ENCODE data around the gene RAB17.

Gene RAB17

GRCh38 chr2:237564526-237565131 is 25.9 kb downstream of the RAB17 start:
- no peak for DNase-seq (ENCODE audit: low read depth, low spot score)

DNA sequence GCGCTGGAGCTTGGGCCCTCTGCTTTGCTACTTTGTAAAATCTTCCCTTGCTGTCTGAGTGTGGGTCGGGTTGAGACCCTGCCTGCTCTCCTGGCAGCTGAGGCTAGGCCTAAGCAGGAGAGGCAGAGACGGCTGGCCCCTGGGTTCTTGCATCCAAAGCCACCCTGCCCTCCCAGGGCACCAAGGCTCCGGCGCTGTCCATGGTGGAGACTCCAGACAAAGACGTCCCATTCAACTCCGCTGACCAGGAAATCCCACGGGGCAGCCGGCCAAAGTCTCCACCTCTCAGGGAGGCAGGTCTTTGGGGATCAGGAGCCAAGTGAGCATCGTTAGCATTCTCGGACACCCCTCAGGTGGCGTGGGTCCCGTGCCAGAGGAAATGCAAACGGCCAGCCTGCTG is 26.7 kb downstream of the RAB17 start:
- DNase-seq (ENCODE audit: low read depth, low spot score) = peak; percentile 35

DNA sequence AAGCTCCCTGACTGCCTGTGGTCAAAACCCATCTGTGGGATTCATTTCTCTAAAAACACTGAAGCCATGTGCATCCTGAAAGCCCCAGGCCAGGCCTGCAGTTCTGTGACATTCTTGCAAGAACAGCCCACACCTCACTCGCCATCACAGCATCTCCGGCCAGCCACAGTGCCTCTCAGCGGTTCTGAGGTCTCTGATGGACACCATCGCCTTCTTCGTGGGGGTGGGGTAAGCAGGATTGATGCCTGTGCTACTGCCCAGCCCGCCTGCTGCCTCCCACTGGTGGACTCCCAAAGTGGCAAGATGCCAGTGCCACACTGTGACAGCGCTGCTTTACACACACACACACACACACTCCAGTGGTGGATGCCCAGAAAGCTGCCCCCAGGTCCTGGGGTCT is 29.3 kb downstream of the RAB17 start:
- DNase-seq (ENCODE audit: low read depth, low spot score) = no peak

DNA sequence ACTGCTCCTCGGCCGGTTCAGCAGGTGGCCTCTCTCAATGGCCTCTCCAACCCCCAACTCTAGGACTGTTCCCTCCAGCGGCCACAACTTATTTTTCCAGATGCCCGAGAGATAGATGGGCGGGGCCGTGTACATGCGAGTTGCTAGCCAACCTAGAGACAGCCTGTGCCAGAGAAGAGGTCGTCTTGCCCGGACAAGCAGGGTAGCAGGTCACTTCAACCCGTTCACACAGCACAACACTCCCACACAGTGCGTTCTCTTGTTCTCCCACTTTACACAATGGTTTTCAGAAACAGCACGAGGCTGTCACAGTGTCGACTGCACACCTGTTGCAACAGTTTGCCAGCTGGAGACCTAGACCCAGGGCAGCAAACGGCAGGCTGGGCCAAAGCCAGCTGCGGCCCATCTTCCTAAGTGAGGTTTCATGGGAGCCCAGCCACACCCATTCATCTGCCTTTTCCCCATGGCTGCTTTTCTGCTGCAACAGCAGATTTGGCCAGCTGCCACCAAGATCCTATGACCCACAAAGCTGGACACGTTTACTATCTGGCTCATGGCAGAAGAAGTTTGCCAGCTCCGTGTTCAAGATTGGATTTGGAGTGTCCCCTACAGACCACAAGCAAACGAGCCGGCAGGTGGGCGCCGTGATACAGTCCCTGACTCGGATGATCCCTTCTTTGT is 31.4 kb downstream of the RAB17 start:
- no peak for DNase-seq (ENCODE audit: low read depth, low spot score)

- no peak for DNase-seq (ENCODE audit: low read depth, low spot score)
Observed at GRCh38 chr2:237557633-237558015, 32.9 kb downstream of the RAB17 start.

GRCh38 chr2:237556773-237557632 is 33.5 kb downstream of the RAB17 start:
- no peak for DNase-seq (ENCODE audit: low read depth, low spot score)

DNA sequence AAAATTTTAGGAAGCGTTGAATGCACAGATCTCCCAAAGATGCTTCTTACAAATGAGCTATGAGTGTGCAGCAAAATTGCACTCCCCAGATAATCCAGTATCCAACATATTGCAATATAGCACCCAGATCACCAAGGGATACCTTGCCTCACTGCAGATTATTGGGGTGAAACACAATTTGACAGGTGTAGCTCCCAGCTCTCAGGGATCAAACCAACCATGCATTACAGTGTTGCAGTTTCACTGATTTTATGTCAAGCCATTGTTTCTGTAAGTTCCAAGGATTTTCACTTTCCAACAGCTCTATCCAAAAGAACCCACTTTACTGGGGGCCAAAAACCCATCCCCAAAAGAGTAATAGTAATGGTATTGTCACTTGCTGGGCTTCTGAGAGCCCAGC is 35.0 kb downstream of the RAB17 start:
- DNase-seq (ENCODE audit: low read depth, low spot score) = no peak

DNA sequence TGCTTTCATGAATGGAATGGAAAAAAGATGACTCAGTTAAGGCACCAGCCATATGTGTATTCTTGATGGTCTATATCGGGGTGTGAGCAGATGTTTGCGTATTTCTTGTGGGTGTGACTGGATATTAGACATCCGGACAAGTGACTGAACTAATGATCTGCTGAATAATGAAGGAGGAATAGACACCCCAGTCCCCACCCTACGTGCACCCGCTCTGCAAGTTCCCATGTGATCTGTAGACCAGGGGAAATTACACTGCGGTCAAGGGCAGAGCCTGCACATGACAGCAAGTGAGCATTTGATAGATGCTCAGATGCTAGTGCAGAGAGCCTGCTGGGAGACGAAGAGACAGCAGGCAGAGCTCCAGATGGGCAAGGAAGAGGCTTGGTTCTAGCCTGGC is 36.6 kb downstream of the RAB17 start:
- DNase-seq (ENCODE audit: low read depth, low spot score) = no peak

DNA sequence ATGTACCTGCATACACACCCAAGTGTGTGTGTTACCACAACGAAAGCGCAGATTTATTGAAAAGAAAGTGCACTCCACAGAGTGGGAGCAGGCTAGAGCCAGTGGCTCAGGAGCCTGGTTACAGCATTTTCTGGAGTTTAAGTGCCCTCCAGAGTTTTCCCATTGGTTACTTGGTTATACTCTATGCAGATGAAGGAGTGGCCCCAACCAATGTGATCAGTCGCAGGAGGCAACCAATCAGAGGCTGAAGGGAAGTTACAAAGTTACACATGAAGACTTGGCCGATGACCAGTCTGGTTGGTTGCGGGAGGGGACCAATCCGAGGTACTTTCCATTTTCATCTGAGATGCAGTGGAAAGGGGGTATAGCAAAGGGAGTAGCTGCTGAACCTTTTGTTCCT is 37.6 kb downstream of the RAB17 start:
- no peak for DNase-seq (ENCODE audit: low read depth, low spot score)

- no peak for DNase-seq (ENCODE audit: low read depth, low spot score)
Observed at GRCh38 chr2:237551071-237551574, 39.4 kb downstream of the RAB17 start.

DNA sequence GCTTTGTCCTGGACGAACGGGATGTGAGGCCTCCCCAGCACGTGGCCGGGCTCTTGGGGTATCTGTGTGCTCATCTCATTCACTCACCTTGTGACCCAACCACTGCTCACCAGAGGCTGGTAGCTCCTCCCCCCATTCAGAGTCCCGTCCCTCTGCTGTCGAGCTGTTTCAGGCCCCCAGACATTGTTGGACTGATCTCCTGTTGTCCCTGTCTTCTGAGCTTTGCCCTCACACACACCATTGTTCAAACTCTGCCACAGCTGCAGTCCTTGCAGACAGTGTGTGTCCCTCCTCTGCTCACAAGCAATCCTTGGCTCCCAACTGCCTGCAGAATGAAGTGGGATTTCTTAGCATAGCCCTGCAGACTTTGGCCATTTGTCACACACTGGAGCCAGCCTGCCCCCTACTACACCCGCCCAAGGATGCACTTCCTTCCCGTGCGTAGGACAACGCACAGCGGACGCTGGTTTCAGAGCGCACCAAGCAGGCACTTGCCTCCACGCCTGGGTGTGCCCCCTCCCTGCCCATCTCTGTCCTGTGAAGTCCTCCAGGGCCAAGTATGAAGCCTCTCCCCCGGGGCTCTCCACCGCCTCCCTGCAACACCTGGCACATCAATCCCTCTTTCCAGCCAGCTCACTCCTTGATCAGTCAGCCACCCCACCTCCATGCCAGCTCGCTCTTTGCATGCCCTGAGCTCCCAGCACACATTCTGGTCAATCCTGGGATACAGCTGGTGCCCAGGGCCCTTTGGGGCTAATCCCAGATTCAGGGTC is 40.7 kb downstream of the RAB17 start:
- DNase-seq (ENCODE audit: low read depth, low spot score) = no peak

DNA sequence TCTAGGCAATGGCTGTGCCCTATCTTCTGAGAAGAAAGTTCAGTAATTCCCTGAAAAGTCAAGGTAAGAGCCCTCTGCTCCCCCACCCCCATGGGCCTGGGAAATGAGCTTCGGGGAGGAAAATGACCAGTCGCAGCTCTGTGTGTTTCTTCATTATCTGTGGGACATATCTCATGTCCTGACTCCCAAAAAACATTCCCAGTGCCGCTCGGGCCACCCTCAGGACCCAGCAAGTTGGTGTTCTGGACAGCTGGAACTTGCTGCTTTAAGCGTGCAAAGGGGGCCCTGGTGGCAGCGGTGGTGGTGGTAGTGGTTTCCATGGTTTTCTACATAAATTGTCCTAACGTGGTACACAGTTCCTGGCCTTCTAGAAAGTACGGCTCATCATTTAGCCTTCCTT is 41.3 kb downstream of the RAB17 start:
- DNase-seq (ENCODE audit: low read depth, low spot score) = no peak

DNA sequence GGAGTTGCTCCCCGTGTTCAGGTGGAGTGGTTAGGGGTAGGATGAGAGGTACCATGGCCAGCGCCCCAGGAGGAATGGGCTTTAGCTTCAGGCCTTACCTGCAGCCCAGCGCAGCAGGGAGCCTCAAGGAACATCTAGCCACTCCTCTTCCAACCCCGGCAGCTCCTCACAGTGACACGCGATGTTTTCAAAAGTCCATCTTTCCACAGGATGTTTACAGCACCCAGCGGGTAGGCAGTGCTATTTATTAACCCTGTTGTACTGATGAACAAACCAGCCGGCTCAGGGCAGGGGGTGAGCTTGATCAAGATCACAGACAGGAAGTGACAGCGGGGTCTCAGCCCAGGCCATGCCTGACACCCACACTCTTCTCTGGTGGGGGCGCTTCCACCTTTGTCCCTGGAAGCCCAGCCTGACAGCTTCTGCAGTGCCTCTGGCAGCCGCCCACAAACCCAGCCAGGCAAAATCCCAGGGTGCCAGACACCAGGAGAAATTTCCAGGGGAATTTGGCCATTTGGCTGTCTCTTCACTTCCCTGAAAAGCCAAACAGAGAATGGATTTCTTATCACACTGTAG is 42.6 kb downstream of the RAB17 start:
- DNase-seq (ENCODE audit: low read depth, low spot score) = no peak

DNA sequence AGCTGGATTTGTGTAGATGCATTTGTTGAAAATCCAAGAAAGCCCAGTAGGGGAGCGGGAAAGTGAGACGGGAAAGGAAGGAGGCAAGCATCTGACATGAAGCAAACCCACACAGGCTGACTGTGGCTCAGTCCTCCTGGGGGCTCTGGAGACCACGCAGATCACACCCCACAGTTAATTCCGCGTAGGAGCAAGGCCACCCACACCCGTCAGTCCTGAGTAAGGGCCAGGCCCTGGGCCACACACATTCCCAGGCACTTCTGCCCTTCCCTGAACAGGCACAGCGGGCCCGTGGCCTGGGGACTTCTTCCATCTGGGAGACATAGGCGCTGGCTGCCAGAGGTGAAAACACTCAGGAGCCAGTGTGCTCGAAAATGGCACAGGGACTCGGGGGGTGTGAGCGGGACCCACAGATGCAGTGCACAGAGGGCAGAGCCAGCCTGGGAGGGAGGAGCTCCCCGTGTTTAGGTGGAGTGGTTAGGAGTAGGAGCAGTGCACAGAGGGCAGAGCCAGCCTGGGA is 43.6 kb downstream of the RAB17 start:
- DNase-seq (ENCODE audit: low read depth, low spot score) = no peak

DNA sequence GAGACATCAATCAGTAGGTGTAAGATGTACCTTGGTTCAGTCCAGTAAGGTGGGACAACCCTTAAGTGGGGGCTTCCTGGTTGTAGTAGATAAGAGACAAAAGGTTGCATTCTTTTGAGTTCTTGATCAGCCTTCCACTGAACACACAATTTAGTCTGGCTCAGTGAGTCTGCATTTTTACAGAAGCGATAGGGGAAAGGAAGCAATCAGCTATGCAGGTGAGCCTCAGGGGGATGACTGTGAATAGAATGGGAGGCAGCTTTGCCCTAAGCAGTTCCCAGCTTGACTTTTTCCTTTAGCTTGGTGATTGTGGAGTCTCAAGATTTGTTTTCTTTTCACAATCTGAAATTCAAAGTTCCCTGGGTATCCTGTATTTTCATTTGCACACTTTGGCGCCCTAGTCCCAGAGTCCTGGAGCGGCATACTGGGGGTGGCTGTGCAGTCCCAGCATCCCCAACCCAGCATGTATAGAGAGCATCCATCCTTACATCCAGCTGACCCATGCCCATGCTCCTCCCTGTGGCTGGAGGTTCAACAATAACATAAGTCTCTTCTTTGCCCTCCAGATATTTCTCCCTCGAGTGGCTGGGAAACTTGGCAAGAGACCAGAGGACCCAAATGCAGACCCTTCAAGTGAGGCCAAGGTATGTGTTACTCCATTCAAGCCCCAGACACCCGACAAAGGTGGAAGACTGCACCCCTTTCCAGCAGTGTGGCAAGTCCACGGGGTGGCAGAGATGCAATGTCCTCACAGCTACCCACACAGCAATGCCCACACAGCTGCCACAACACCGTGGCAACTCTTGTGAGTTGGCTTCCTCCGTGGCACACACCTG is 44.3 kb downstream of the RAB17 start:
- DNase-seq (ENCODE audit: low read depth, low spot score) = no peak

GRCh38 chr2:237542001-237542704 is 48.4 kb downstream of the RAB17 start:
- DNase-seq (ENCODE audit: low read depth, low spot score) = no peak

- DNase-seq (ENCODE audit: low read depth, low spot score) = no peak
Observed at GRCh38 chr2:237541243-237541642, 49.3 kb downstream of the RAB17 start.

DNA sequence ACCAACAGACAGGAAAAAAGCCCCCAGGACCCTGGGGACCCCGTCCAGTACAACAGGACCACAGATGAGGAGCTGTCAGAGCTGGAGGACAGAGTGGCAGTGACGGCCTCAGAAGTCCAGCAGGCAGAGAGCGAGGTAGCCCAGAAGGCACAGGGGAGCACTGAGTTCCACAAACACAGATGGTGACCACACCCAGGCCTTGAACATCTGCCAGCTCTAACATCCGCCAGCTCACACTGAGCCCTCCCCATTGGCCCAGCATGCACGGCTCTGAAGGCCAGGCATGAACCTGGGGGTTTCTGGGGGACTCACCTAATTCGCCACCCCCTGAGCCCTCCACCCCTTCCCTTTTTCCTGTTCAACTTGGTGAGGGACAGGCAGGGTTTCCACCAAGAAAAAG is 49.7 kb downstream of the RAB17 start:
- DNase-seq (ENCODE audit: low read depth, low spot score) = no peak

- DNase-seq (ENCODE audit: low read depth, low spot score) = no peak
Observed at GRCh38 chr2:237540223-237540775, 50.2 kb downstream of the RAB17 start.

All from iPS DF 19.7 (cell line).